HG02571 (cell line): ENCODE measurements around the gene FOXA2.

Source experiments
- ATAC-seq: cut with Tn5 transposase; IDR thresholded peaks from one replicate; pipeline ENCODE4 v1.9.1; 2021; ENCODE audit warnings: mild to moderate bottlenecking, moderate library complexity; ENCODE audit not compliant: unreplicated experiment

The FOXA2 gene

DNA sequence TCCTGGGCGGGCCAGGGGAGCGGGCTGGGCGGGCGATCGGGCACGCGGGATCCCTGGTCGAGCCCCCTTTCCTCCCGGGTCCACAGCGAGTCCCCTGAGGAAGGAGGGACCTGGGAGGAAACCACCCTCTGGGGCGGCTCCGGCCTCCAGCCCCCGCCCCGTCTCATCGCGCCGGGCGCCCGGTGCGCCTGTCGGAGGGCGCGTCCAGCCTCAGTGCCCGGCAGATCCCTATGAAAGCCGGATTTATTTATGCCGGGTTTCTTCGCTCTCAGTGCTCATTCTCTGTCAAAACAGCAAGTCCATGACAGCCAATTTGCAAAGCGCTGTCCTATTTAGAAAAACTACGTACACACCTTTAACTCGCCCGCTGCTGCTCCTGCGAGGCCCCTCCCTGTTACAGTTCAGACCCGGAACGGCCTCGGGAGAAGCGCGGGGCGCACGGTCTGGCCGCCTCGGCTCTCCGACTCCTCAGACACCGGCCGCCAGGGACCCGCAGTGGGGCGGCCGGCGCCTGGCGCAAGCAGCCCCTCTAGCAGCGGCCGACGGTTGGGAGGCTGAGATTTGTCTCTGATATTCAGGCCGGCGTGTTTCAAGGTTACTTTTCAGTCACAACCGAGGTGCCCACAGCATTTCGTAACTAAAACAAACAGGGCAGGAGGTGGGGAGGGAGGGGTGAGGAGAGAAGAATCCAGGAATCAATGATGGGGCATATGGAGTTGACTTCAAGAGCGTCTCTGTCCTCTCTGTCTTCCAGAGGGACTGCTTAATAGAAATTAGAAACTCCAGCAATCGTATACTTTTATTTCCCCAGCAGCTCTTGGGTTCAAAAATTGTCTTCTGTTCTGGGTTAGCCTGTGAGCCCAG lies 782 bp upstream of the FOXA2 start:
- ATAC-seq: no peak

DNA sequence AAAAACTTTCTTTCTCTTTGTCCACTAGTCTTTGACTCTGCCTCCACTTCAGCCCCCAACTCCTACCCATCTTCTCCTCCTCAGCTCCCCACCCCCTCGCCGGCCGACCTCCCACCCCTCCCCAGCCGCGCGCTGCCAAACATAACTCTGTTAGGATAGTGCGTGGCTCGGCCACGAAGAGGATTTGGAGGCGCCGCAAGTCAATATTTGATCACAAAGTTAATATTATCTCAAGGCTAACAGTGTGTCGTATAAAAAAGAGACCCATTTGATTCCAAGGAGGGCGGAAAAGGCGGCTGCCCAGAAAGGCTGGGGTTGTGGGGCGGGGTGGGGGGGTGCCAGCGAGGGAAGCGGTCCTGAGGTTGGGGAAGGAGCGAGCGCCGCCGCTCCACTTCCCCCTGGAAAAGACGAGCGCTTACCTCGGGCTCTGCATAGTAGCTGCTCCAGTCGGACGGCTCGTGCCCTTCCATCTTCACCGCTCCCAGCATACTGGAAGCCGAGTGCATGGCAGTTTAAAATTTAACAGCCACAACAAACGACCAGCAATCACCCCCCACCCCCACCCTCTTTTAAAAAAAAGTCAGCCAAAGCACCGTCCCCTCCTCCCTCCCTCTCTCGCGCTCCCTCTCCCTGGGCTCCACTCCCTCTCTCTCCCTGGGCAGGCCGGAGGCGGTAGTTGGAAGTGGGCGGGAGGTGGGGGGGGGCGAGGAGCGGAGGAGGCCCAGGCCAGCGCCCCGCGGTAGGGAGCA lies 425 bp downstream of the FOXA2 start:
- ATAC-seq: no peak

DNA sequence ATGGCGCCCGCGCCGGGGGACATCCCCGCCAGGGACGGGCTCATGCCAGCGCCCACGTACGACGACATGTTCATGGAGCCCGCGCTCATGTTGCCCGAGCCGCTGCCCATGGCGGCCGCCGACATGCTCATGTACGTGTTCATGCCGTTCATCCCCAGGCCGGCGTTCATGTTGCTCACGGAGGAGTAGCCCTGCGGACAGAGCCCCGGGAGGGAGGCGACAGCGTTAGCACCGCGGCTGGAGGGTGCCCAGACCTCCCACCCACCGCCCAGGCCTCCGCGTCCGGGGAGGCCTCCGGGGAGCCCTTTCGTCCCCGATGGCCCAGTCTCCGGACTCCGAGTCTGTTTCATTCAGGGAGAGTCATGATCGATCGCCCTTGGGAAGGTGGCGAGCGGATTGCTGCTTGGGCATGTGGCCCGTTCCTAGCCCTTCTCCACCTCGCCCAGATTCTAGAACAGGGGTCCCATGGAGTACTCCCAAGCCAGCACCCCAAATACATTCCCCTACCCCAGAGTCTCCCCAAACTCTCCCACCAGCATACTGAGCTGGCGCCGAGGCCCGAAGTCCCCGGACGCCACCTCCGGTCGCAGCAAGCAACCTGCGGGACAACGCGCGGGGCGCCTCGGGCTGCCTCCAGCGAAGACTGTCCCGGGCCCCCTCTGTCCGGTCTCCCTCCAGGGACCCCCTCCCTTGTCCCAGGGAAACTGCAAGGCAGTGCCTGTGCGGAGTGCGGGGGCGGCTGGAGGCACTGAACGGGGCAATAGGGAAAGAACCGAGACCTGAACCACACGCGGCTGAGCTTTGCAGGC lies 1.2 kb downstream of the FOXA2 start:
- no peak for ATAC-seq

DNA sequence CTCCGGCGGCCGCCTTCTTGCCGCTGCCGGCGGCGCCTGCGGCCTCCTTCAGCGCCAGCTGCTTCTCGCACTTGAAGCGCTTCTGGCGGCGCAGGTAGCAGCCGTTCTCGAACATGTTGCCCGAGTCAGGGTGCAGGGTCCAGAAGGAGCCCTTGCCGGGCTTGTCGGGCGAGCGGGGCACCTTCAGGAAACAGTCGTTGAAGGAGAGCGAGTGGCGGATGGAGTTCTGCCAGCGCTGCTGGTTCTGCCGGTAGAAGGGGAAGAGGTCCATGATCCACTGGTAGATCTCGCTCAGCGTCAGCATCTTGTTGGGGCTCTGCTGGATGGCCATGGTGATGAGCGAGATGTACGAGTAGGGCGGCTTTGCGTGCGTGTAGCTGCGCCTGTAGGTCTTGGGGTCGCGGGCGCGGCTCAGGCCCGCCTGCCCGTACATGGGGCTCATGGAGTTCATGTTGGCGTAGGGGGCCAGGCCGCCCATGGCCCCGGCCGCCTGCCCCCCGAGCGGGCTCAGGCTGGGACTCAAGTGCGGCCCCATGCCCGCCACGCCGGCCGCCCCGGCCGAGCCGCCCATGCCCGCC lies 1.9 kb downstream of the FOXA2 start:
- ATAC-seq: no peak

DNA sequence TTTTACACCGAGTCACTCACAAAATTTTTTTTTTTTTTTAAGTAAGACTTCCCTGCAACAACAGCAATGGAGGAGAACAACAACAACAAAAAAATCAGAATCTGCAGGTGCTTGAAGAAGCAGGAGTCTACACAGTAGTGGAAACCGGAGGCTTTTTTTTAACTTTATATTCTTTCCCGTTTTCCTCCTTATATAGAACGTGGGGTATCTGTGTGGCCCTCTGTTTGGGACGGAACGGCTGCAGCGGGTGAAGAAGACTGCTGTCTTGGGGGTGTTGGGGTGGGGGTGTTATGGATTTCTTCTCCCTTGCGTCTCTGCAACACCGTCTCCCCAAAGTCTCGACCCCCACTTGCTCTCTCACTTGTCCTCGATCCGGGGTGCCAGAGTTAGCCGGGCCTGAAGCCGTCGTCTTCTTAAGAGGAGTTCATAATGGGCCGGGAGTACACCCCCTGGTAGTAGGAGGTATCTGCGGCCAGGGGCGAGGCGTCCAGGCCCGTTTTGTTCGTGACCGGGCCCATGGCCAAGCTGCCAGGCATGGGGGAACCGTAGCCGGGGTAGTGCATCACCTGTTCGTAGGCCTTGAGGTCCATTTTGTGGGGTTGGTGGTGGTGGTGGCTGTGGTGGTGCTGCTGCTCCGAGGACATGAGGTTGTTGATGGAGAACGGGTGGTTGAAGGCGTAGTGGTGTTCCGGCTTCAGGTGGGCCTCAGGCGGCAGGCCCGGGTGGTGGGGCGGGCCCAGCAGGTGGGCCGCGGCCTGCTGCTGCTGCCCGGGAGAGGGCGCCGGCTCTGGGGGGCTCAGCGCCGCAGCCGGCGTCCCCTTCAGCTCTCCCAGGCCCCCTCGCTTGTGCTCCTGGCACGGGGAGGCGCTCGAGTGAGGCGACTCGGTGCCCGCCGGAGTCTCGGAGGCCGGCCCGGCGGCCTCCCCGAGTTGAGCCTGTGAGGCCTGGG lies 2.7 kb downstream of the FOXA2 start:
- no peak for ATAC-seq

DNA sequence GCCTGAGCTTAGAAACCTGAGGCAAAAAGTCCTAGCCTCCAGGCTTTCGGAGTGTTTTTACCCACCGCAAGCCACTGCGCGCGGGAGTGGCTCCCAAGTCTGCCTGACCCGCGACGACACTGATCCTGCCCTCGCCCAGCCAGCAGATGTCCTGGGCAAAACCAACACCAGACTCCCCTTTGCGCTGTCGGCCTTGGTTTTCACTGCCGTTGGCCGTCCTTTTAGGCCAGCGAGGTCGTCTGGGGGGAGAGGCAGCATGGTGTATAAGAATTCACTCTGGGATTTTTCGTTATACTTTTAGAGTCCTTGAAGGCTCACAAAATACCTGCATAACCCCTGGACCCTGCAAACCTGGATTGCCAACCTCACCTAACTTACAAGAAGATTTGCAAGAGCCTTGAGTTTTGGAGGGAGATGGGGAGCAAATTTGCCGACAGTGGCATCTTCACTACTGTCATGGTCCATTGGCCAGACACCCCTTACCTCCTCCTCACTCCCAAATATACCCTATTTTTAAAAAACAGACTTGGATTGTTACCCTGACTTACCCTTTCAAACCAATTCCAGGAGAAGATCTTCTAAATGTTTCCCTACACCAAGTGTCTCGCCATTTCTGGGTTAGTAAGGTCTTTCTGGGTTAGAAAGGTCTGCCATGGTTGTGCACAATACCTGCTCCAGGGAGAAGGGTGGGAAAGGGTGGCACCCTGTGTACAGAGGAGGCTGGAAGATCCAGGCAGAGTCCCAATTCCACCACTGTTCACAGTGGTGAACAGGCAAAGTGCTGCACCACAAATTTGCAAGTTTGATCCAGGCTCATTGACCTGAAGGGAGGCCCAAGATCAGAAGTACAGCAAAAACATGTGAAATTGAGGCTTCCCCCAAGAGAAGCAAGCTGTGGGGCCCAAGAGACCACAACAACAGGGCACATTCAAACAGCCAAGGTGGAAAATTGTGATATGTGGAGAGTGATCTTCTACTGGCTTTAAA lies 4.4 kb downstream of the FOXA2 start:
- ATAC-seq: no peak

DNA sequence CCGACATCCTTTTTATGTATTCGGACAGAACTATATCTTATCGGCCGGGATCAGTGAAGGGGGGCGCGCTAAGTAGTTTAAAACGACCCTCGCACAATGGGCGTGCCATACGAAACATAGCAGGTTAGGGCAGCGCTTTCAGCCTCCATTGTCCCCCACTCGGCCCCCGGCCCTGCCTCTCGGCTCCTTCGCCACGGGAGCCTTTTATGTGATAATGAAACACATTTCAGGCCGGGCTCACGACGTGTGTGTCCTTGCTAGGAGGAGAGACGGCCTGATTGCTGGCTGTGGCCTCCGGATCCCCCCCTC lies 5.3 kb downstream of the FOXA2 start:
- no peak for ATAC-seq

DNA sequence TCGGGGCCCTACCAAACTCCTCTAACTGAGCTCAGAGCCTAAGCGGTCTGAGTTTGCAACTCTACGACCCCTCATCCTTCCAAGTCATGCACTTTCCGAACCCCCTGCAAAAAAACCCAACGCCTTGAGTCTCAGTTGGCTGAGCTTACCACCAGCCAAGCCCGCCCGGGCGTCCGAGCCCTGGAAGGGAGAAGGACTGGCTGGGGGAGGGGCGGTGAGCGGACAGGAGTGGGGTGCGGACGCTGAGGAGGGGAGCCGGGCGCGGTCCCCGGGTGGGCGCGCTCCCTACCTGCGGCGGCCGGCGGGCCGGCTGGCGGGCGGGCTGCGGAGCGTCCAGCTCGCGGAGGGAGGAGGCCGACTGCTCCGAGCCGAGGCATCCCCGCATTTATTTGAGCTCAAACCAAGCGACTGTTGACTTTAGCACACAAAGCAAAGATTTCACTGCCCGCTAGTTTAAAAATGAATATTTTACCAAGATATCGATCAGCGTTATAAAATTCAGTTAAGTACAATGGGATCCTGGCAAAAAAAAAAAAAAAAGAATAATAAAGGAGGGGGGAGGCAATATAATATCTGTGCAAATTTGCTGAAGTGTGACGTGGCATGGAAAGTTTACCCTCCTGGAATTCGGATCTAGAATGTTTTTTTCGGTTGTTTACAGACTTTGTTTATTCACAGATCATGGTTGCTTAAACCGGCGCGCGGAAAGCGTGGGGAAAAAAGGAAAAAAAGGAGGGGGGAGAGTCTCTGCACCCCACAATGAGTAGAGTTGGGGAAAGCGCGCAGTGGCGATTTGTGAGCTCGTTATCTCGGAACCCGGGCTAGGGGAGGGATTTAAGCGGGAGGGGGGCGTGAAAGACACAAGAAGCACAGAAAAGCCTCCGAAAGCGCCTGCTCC lies 5.9 kb downstream of the FOXA2 start:
- ATAC-seq: no peak

DNA sequence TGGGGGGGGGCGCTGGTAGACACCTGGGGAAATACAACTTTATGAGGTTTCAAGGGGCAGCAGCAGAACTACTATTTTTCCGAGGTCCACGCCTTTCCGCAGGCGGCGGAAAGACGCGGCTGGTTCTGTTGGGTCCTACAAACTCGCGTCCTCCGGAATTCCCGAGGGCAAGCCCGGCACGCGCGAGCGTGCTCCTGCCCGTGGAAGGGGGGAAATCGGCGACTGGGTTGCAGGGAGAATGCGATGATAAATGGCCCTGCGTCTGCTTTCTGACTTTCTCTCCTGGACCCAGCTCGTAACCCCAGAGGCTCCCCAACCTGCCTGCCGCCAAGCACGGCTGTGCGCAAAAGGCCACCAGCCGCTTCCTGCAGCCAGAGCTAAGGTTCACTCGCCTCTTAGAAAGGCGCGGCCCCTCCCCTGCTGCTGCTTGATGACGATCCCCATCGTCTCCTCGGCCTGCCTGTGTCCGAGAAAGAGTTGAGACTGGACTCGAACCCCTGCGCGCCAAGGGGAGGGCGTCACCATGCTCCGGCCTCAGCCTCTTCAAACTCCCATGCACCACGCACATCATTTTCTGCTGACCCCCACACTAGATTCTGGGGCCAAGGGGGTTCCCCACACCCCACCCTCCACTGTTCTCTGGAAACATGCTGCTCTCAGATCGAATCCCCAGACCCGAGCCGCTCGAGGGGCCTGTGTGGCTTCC lies 6.7 kb downstream of the FOXA2 start:
- ATAC-seq: no peak

DNA sequence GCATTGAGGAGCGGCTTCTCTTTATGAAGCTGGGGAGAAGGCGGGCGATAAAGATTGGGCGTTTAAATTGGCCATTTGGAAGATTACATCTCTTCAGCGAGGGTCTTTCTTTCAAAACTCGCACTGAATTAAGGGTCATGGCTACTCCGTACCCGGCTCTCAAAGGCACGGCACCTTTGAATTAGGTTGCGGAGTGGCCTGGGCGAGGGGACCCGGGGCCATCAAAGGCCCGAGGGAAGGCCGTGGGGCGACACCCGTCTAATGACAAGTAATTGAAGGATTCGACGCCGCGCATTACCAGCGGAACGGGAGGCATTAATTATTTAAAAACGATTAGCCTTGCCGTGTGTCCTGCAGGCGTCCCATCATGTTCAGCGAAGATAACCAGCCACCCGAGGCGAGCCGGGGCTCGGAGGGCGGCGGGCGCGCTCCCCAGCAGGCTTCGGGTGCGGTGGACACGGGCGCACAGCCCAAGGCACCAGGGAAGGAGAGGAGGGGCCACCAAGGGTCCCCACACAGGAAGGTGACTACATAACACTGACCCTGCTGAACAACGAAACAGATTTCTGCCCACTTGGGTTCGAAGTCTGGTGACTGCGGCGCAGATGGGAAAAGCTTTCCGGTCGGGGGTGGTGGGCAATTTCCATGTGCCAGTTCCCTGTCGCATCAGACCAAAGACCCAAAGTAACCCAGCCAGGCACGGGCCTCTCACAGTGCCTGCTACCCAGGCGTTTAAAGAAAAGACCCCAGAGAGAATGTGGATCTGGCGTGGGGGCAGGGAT lies 7.4 kb downstream of the FOXA2 start:
- no peak for ATAC-seq

DNA sequence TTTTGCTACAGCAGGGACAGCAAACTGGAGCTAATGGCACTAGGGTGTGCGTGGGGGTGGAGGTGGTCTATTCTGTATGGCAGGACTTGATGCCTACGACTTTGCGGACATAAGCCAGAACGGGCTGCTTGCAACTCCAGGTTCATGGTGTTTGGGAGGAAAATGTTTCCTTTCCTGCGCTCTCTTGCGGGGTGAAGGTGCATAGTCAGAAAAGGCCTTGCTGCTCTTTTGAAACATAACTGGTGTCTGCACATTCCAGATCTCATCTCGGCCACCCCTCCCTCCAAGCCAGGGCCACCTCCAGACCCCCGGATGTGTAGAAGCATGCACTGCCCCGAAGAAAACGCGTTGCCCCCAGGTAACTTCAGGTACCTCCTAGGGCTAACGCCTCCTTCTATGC lies 8.1 kb downstream of the FOXA2 start:
- ATAC-seq: no peak

DNA sequence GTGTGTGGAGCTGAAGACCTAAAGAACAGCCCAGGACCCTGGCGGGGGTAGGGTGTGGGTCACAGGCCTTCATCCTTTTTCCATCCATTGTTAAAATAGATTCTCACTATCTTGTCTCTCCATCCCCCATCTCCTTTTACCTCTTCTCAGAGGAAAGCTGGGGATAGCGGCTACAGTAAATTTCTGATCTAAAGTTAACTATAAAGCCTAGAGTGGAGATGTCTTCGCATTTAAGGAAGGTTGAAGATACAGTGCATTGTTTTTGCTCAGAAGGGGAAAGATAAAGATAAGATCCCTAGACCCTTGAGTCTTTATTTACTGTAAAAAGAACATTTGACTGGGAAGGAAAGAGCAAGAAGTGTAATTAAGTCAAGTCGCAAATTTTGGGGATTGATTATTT lies 8.6 kb downstream of the FOXA2 start:
- ATAC-seq: no peak

DNA sequence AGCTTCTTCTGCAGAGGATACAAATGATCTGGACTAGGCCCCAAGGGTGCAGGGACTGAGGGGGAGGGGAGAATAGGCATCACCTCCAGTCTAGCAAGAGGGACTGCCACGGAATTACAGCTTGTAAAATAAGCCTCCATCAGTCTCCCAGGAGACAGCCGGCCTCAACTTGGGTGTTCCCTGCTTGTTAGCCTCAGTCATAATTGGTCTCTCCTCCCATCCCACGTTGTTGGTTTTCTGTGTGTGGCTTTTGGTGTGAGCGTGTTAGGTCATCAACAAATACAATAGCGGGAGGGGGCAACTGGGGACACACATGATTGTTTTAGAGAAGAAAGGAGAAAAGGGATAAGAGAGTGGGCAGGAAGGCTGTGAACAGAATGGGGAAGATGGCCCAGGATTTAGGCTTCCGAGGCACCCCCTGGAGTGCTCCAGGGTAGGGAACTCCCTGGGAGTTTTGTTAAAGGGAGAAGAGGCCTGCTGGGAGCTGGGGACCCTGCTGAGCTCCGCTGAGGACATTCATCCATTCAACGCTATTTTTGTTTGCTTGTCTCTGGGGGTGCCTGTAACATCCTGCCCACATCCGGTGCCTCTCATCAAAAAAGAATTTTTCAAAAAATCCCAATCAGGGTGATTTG lies 9.2 kb downstream of the FOXA2 start:
- no peak for ATAC-seq

DNA sequence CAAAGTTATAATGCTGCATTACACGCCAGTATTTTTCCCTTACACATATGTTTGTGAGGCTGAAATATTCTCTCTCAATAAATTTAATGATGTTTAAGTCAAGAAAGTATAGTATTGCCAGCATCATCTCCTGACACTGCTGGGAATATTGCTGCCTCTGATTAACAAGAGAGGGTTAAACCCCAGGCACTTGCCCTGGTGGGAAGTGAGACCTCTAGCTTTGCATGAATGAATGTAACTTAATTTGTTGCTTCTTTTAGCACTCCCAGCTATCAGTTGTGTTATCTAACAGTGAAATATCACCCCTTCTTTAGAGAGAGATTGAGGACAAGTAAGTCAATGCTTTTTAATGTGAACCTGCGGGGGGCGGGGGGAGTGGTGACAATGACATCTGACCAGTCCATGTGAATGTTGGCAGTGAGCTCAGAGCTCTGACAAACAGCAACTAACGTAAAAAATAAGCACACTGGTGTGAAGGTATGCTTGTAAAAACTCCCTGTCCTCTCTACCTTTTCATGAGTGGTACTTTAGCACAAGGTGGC lies 9.8 kb downstream of the FOXA2 start:
- no peak for ATAC-seq

DNA sequence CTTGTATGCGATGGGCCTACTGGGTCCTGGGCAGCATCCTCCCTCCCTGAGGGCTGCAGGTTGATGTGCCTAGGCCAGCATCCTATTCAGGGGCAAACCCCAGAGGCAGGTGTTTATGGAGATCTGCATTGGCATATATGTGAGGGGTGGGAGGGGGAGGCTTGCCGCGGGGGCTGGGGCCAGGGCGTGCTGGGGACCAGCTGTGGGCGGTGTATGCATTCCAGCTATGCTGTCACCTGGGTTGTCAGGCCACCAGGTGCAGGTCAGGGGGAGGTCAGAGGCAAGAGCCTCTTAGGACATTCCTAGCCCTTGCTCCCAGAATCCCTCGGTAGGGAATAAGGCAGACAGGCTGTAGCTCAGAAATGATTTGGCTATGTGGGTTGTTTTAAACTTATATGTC lies 11.9 kb downstream of the FOXA2 start:
- ATAC-seq: no peak

DNA sequence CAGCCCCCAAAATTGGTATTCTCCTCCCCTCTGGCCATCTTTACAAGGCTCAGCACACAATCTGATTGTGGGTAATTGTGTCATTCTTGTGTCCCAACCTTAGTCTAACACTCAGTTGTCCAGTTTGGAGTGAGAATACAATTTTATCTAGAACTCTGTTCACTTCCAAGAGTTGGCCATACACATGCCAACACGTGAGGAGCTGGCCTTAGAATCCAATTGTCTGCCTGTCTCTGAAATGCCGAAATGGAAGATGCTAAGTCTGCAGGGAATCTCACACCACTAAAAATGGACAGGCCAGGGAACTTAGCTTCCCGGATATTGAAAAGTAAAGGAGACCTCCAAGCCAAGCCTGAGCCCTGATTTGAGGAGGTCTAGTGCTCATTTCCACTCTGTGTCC lies 12.3 kb downstream of the FOXA2 start:
- no peak for ATAC-seq
